GM19468 (cell line): ENCODE data around the gene RAD51.

Experiments used
- ATAC-seq: cut with Tn5 transposase; IDR thresholded peaks from one replicate; pipeline ENCODE4 v1.9.1; 2021; ENCODE audit warnings: mild to moderate bottlenecking, moderate library complexity, moderate number of reproducible peaks; ENCODE audit not compliant: unreplicated experiment; ENCODE audit errors: extremely low read depth

The RAD51 gene

GRCh38 chr15:40755812-40756208 is 60.8 kb downstream of the RAD51 start:
- no peak for ATAC-seq

GRCh38 chr15:40756938-40757337 is 62.0 kb downstream of the RAD51 start:
- ATAC-seq, result no peak

- no peak for ATAC-seq
Observed at GRCh38 chr15:40759961-40760360, 65.0 kb downstream of the RAD51 start.

GRCh38 chr15:40762919-40763800 is 68.2 kb downstream of the RAD51 start:
- ATAC-seq, result no peak

GRCh38 chr15:40763801-40764628 is 69.0 kb downstream of the RAD51 start, which contains the start of gene GCHFR:
Gene GCHFR (plus strand): TSS chr15:40764068. CDS start chr15:40764181, 113 bp downstream.
- no peak for ATAC-seq

GRCh38 chr15:40764629-40765103 is 69.7 kb downstream of the RAD51 start:
- ATAC-seq, result no peak

GRCh38 chr15:40766194-40766815 is 71.3 kb downstream of the RAD51 start:
- no peak for ATAC-seq

- no peak for ATAC-seq
Observed at GRCh38 chr15:40766906-40767837, 72.2 kb downstream of the RAD51 start.

- no peak for ATAC-seq
Observed at GRCh38 chr15:40767838-40768500, 73.0 kb downstream of the RAD51 start.

GRCh38 chr15:40768521-40769273 is 73.7 kb downstream of the RAD51 start:
- no peak for ATAC-seq

- ATAC-seq, result peak; percentile 18
Observed at GRCh38 chr15:40769274-40770146, 74.5 kb downstream of the RAD51 start, which contains the start of gene C15orf62. Gene C15orf62 (plus strand): TSS chr15:40769980. CDS start chr15:40770496, 516 bp downstream.

- ATAC-seq, result no peak
Observed at GRCh38 chr15:40770147-40770721, 75.3 kb downstream of the RAD51 start.

GRCh38 chr15:40771242-40771641 is 76.3 kb downstream of the RAD51 start:
- ATAC-seq, result no peak

- no peak for ATAC-seq
Observed at GRCh38 chr15:40772014-40772413, 77.0 kb downstream of the RAD51 start.

- ATAC-seq, result no peak
Observed at GRCh38 chr15:40773496-40773895, 78.5 kb downstream of the RAD51 start.

GRCh38 chr15:40773902-40774301 is 78.9 kb downstream of the RAD51 start:
- no peak for ATAC-seq

GRCh38 chr15:40775007-40775406 is 80.0 kb downstream of the RAD51 start:
- no peak for ATAC-seq
